Left lung (tissue), 10 donors: ENCODE results near the gene CSGALNACT2. TPM values are rescaled to one million over a fixed set of nuclear protein-coding genes. Genes with fewer than 3 reads are reported as not detected.

ENCODE experiments used
- ATAC-seq: fragments of 200-7000 bp; cut with Tn5 transposase; one replicate; pipeline ENCODE4 v1.9.1; 2020; ENCODE audit warnings: moderate library complexity
- DNase-seq, 4 donors: peaks; one replicate each; pipeline ENCODE4 v3.0.0-alpha.2; 2013 to 2020
- H3K27ac ChIP-seq, 2 donors: fragments of 200-600 bp; sonication (generic) in 1 of 2; one replicate each; pipeline versions ENCODE4 v1.5.0 to v1.8.0; 2020 to 2021
- H3K27me3 ChIP-seq, 2 donors: fragments of 200-600 bp; sonication (generic) in 1 of 2; one replicate each; pipeline versions ENCODE4 v1.5.0 to v1.8.0; 2020 to 2021
- H3K36me3 ChIP-seq, 2 donors: fragments of 200-600 bp; sonication (generic) in 1 of 2; one replicate each; pipeline versions ENCODE4 v1.5.0 to v1.8.0; 2020 to 2021
- H3K4me1 ChIP-seq, 2 donors: fragments of 200-600 bp; one replicate each; pipeline ENCODE4 v1.8.0; 2021
- H3K4me3 ChIP-seq, 2 donors: fragments of 200-600 bp; sonication (generic) in 1 of 2; one replicate each; pipeline versions ENCODE4 v1.5.0 to v1.8.0; 2020 to 2021; ENCODE audit warnings: mild to moderate bottlenecking in 1 of 2
- H3K9me3 ChIP-seq, 2 donors: fragments of 200-600 bp; sonication (generic) in 1 of 2; one replicate each; pipeline versions ENCODE4 v1.5.0 to v1.8.0; 2020 to 2021
- CTCF ChIP-seq, 2 donors: fragments of 200-600 bp; sonication (generic) in 1 of 2; IDR thresholded peaks; one replicate each; pipeline versions ENCODE4 v1.5.0 to v1.8.0; 2021; ENCODE audit warnings: antibody characterized with exemption in 2 of 2
- intact Hi-C, 2 donors: fragments of 100-400 bp; cut with DNase I; formaldehyde crosslinking; loops; one replicate each; pipeline versions ENCODE4 v1.11.2 to v1.14.2; 2022
- polyA plus RNA-seq, 6 donors: library from polyadenylated mRNA; unstranded; fragments of 120-200 nt; gene quantifications; one replicate each; pipeline ENCODE4 v1.2.1, GENCODE V29; 2013; ENCODE audit not compliant: insufficient read length in 6 of 6
- total RNA-seq, 2 donors: library from RNA; stranded (reverse); fragmentation: NEBNext Ultra II Directional; extraction: Animal tissue kit (Norgen Biotek cat#: 25700); gene quantifications; one replicate each; pipeline ENCODE4 v1.2.1, GENCODE V29; 2021
- donor health status: DM: no; HTN: yes; CAD: no.
- donor health status: DM: no; HTN: no; CAD: no.

The CSGALNACT2 gene
- total and polyA plus RNA-seq, 8 donors: 31.4 to 45.0 (median 36.6) TPM

- ATAC-seq: no peak
- H3K27ac ChIP-seq: no peak overlapping the region
- H3K27me3 ChIP-seq: peaks cover 26 to 44% of the 10 kb centered on the region in 2 donors
- intact Hi-C loops: no loop called here
- no peak for TF ChIP-seq CTCF (IDR thresholded peaks at IDR 0.05)
- H3K36me3 ChIP-seq: no peaks in the 10 kb centered on the region
- H3K9me3 ChIP-seq: no peaks in the 10 kb centered on the region
- peaks cover 8 to 19% of the 10 kb centered on the region in 2 donors for H3K4me1 ChIP-seq
- no peak overlapping the region for H3K4me3 ChIP-seq
- peak in 2 of 4 donors; percentile 27 to 47 for DNase-seq
Observed at GRCh38 chr10:43225787-43226153, 87.5 kb downstream of the CSGALNACT2 start.

GRCh38 chr10:43226441-43226840 lies 88.2 kb downstream of the CSGALNACT2 start:
- intact Hi-C loops: no loop called here
- no peaks in the 10 kb centered on the region for H3K36me3 ChIP-seq
- ATAC-seq: no peak
- H3K27ac ChIP-seq: no peak overlapping the region
- DNase-seq: peak in 1 of 4 donors; percentile 21
- peaks cover 31 to 50% of the 10 kb centered on the region in 2 donors for H3K27me3 ChIP-seq
- TF ChIP-seq CTCF (IDR thresholded peaks at IDR 0.05): no peak
- peaks cover 8 to 19% of the 10 kb centered on the region in 2 donors for H3K4me1 ChIP-seq
- H3K9me3 ChIP-seq: no peaks in the 10 kb centered on the region
- no peak overlapping the region for H3K4me3 ChIP-seq

GRCh38 chr10:43226851-43227845 lies 88.9 kb downstream of the CSGALNACT2 start:
- peaks cover 31 to 57% of the 10 kb centered on the region in 2 donors for H3K27me3 ChIP-seq
- ATAC-seq (no peak), DNase-seq (peak in 2 of 4 donors; percentile 18 to 54)

GRCh38 chr10:43227911-43228782 lies 89.9 kb downstream of the CSGALNACT2 start:
- peaks cover 31 to 57% of the 10 kb centered on the region in 2 donors for H3K27me3 ChIP-seq
- intact Hi-C loops: no loop called here
- H3K9me3 ChIP-seq: no peaks in the 10 kb centered on the region
- no peaks in the 10 kb centered on the region for H3K36me3 ChIP-seq
- ATAC-seq: no peak
- no peak overlapping the region for H3K4me3 ChIP-seq
- no peak for TF ChIP-seq CTCF (IDR thresholded peaks at IDR 0.05)
- peak in 2 of 4 donors; percentile 22 to 56 for DNase-seq
- no peak overlapping the region for H3K27ac ChIP-seq
- H3K4me1 ChIP-seq: peaks cover 8 to 19% of the 10 kb centered on the region in 2 donors

More at GRCh38 chr10:43226851-43227845, 88.9 kb downstream of the CSGALNACT2 start:
- Histone ChIP-seq H3K4me1 (peaks cover 8 to 19% of the 10 kb centered on the region in 2 donors), H3K36me3 (no peaks in the 10 kb centered on the region), H3K9me3 (no peaks in the 10 kb centered on the region), H3K27ac (no peak overlapping the region), H3K4me3 (no peak overlapping the region)
- intact Hi-C loops: no loop called here
- TF ChIP-seq CTCF (IDR thresholded peaks at IDR 0.05): no peak
